ENCODE data around the gene BRME1. TPM values are rescaled to one million over a fixed set of nuclear protein-coding genes. Genes with fewer than 3 reads are reported as not detected.

BRME1 gene
- total RNA-seq, 1 experiment from 2014 or later: 1.5 TPM

DNA sequence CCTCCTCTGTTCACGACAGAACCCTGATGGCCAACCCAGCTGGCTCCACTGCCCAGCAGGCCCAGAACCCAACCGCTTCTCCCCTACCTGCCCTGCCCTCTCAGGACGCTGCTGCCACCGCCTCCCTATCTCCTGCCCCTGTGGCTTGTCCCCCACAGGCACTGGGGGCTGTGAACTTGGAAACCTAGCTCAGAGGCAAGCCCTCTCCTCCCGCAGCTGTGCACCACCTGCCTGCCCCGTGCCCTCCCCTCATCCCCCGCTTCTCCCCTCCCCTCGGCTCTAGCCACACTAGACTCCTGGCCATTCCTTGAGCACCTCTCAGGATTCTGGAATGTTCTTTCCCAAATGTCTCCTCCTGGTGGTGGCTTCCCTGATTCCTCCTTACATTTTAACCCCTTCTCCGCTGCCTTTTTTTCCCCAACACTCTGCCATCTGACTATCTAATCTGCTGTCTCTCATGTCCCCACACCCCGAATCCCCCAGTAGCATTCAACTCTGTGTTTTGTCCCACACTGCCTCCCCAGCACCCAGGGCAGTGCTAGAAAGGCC, 22.3 kb downstream of the BRME1 start:
- CTCF ChIA-PET: no interaction called here
- H3K36me3 Mint-ChIP-seq (ENCODE audit: insufficient read depth, unreplicated experiment): no peaks in the 10 kb centered on the region
- intact Hi-C loops (cut with micrococcal nuclease; ENCODE audit: unreplicated experiment): no loop called here
- no peak overlapping the region for H3K27ac Mint-ChIP-seq (ENCODE audit: unreplicated experiment)
- H3K27me3 Mint-ChIP-seq (ENCODE audit: unreplicated experiment): no peaks in the 10 kb centered on the region
- no TSS peak for BruUV-seq (replicated peaks)
- H3K4me3 Mint-ChIP-seq (ENCODE audit: low read depth, unreplicated experiment): no peak overlapping the region
- DNase-seq: no peak
- no peak for TF ChIP-seq CTCF (IDR thresholded peaks at IDR 0.05; ENCODE audit: unreplicated experiment)
- H3K9me3 Mint-ChIP-seq (ENCODE audit: low read depth, unreplicated experiment): no peaks in the 10 kb centered on the region
- H3K4me1 Mint-ChIP-seq (ENCODE audit: low read depth, unreplicated experiment): no peaks in the 10 kb centered on the region

- Mint-ChIP-seq H3K9me3 (ENCODE audit: low read depth, unreplicated experiment) (no peaks in the 10 kb centered on the region), H3K4me1 (ENCODE audit: low read depth, unreplicated experiment) (no peaks in the 10 kb centered on the region), H3K27ac (ENCODE audit: unreplicated experiment) (no peak overlapping the region), H3K36me3 (ENCODE audit: insufficient read depth, unreplicated experiment) (no peaks in the 10 kb centered on the region), H3K27me3 (ENCODE audit: unreplicated experiment) (no peaks in the 10 kb centered on the region), H3K4me3 (ENCODE audit: low read depth, unreplicated experiment) (no peak overlapping the region)
- BruUV-seq (replicated peaks): no TSS peak
- CTCF ChIA-PET: no interaction called here
- intact Hi-C loops (cut with micrococcal nuclease; ENCODE audit: unreplicated experiment): no loop called here
- DNase-seq: no peak
- no peak for TF ChIP-seq CTCF (IDR thresholded peaks at IDR 0.05; ENCODE audit: unreplicated experiment)
These were observed 23.1 kb downstream of the BRME1 start for GRCh38 chr19:13882836-13883235.

DNA sequence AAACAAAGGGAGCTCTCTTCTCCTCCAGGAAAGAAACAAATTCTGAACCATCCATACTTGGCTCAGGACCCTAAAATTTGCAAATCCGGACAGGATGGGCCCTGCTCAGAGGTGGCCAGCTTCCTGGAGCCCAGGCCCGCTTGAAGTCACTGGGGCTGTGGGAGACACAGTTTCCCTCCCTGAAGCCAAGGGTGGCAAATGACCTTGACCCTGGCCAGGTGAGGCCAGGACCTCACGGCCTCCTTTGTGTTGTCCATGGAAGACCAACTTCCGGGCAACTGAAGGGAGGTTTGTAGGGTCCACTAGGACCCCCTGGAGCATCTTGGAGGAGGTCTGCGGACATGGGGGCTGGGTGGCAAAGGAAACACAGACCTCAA, 23.5 kb downstream of the BRME1 start:
- H3K27me3 Mint-ChIP-seq (ENCODE audit: unreplicated experiment): no peaks in the 10 kb centered on the region
- intact Hi-C loops (cut with micrococcal nuclease; ENCODE audit: unreplicated experiment): no loop called here
- no peak overlapping the region for H3K4me3 Mint-ChIP-seq (ENCODE audit: low read depth, unreplicated experiment)

GRCh38 chr19:13881692-13882418, 24.1 kb downstream of the BRME1 start:
- Mint-ChIP-seq H3K9me3 (ENCODE audit: low read depth, unreplicated experiment) (no peaks in the 10 kb centered on the region), H3K27ac (ENCODE audit: unreplicated experiment) (no peak overlapping the region), H3K36me3 (ENCODE audit: insufficient read depth, unreplicated experiment) (no peaks in the 10 kb centered on the region), H3K4me1 (ENCODE audit: low read depth, unreplicated experiment) (no peaks in the 10 kb centered on the region), H3K4me3 (ENCODE audit: low read depth, unreplicated experiment) (no peak overlapping the region), H3K27me3 (ENCODE audit: unreplicated experiment) (no peaks in the 10 kb centered on the region)
- DNase-seq: no peak
- TF ChIP-seq CTCF (IDR thresholded peaks at IDR 0.05; ENCODE audit: unreplicated experiment): no peak
- BruUV-seq (replicated peaks): no TSS peak
- CTCF ChIA-PET: interaction anchor here (0.6 to 1.1 kb wide), 3 partner anchors 20 to 255 kb away, joined by 3 to 4 read pairs (median 4); partner anchors contain the start of genes ASF1B and DCAF15
- intact Hi-C loops (cut with micrococcal nuclease; ENCODE audit: unreplicated experiment): loop anchor here (2.0 kb wide), 1 partner anchor 191 kb away; the partner anchor contains the start of gene MISP3

More for the DNA sequence above, 23.5 kb downstream of the BRME1 start:
- no peaks in the 10 kb centered on the region for H3K4me1 Mint-ChIP-seq (ENCODE audit: low read depth, unreplicated experiment)
- no peaks in the 10 kb centered on the region for H3K9me3 Mint-ChIP-seq (ENCODE audit: low read depth, unreplicated experiment)
- H3K27ac Mint-ChIP-seq (ENCODE audit: unreplicated experiment): no peak overlapping the region
- H3K36me3 Mint-ChIP-seq (ENCODE audit: insufficient read depth, unreplicated experiment): no peaks in the 10 kb centered on the region
- CTCF ChIA-PET: interaction anchor here (0.6 to 1.1 kb wide), 2 partner anchors 20 to 254 kb away, joined by 3 to 4 read pairs; partner anchors contain the start of gene ASF1B
- no peak for TF ChIP-seq CTCF (IDR thresholded peaks at IDR 0.05; ENCODE audit: unreplicated experiment)
- no peak for DNase-seq
- no TSS peak for BruUV-seq (replicated peaks)
